ENCODE measurements around the gene FOSB.

GRCh38 chr19:45517641-45518468, 50.1 kb downstream of the FOSB start:
- TF ChIP-seq CTCF (IDR thresholded peaks at IDR 0.05) (no peak), POLR2AphosphoS5 (IDR thresholded peaks at IDR 0.05) (no peak)

Data from breast epithelium (tissue), 3 donors.